HG03558 (cell line): ENCODE results near the gene TGFA.
"Not testable (repeated sequence)": the region's sequence is repeated elsewhere in the genome, so short reads cannot be mapped to it uniquely, and the experiment has no call there.

Experiments used
- ATAC-seq: cut with Tn5 transposase; IDR thresholded peaks from one replicate; pipeline ENCODE4 v1.9.1; 2021; ENCODE audit warnings: moderate number of reproducible peaks; ENCODE audit not compliant: unreplicated experiment; ENCODE audit errors: extremely low read depth

TGFA gene

GRCh38 chr2:70468878-70469277, 84.7 kb downstream of the TGFA start:
- ATAC-seq, result no peak

GRCh38 chr2:70467831-70468779, 85.5 kb downstream of the TGFA start:
- no peak for ATAC-seq

GRCh38 chr2:70467237-70467636, 86.4 kb downstream of the TGFA start:
- ATAC-seq, result no peak

GRCh38 chr2:70466647-70467046, 87.0 kb downstream of the TGFA start:
- not testable (repeated sequence) for ATAC-seq

GRCh38 chr2:70463997-70464396, 89.6 kb downstream of the TGFA start:
- no peak for ATAC-seq

- ATAC-seq, result no peak
These were observed 90.0 kb downstream of the TGFA start for GRCh38 chr2:70463581-70463980.

GRCh38 chr2:70461981-70462876, 91.4 kb downstream of the TGFA start:
- ATAC-seq, result no peak

GRCh38 chr2:70461414-70461813, 92.2 kb downstream of the TGFA start:
- no peak for ATAC-seq

- no peak for ATAC-seq
These were observed 93.3 kb downstream of the TGFA start for GRCh38 chr2:70460333-70460732.

GRCh38 chr2:70458661-70459060, 95.0 kb downstream of the TGFA start:
- no peak for ATAC-seq

GRCh38 chr2:70456585-70457495, 96.8 kb downstream of the TGFA start:
- no peak for ATAC-seq

GRCh38 chr2:70454936-70455544, 98.6 kb downstream of the TGFA start:
- ATAC-seq, result no peak

- no peak for ATAC-seq
These were observed 102.9 kb downstream of the TGFA start for GRCh38 chr2:70450641-70451250.

- ATAC-seq, result no peak
These were observed 105.6 kb downstream of the TGFA start for GRCh38 chr2:70448041-70448440.

- ATAC-seq, result no peak
These were observed 109.9 kb downstream of the TGFA start for GRCh38 chr2:70443726-70444125.

- ATAC-seq, result no peak
These were observed 110.6 kb downstream of the TGFA start for GRCh38 chr2:70443078-70443465.

GRCh38 chr2:70442301-70443077, 111.1 kb downstream of the TGFA start:
- ATAC-seq, result no peak

GRCh38 chr2:70440621-70441020, 113.0 kb downstream of the TGFA start:
- no peak for ATAC-seq
